Measurements from ENCODE around the gene MANF. TPM values are rescaled to one million over a fixed set of nuclear protein-coding genes. Genes with fewer than 3 reads are reported as not detected.

MANF gene
- total RNA-seq, 1 experiment from 2014 or later, result 106 TPM

DNA sequence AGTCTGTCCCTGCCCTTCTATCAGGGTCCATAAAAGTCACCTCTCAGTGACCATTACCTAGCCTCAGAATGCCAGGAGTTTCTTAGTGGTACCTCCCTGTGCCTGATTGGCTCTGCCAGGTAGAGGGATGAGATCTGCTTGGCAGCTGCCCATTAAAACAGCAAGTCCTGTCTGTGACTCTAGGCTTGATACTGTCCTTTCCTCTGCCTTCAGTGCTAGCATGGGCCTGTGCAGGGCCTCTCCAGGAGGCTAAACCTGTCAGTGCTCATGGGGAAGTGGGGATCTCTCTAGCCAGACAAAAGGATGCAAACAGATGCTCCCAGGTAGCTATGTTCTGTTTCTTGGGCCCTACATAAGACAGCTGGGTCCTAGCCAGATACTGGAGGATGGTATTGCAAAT is 10.0 kb upstream of the MANF start:
- Histone ChIP-seq H3K27me3 (replicated peaks; ENCODE audit: insufficient read depth, low read depth, low read length, poor library complexity) (no peaks in the 10 kb centered on the region), H3K4me1 (ENCODE audit: insufficient read depth, low read length, poor library complexity, severe bottlenecking) (no peaks in the 10 kb centered on the region), H3K9me3 (ENCODE audit: low read depth, low read length, poor library complexity, severe bottlenecking) (no peaks in the 10 kb centered on the region), H3K36me3 (ENCODE audit: insufficient read depth, low read length, poor library complexity, severe bottlenecking) (no peaks in the 10 kb centered on the region), H3K27ac (ENCODE audit: low read depth, low read length, poor library complexity, severe bottlenecking) (no peak overlapping the region), H3K4me3 (ENCODE audit: low read depth, low read length, poor library complexity, severe bottlenecking) (no peak overlapping the region)
- intact Hi-C loops (cut with micrococcal nuclease; ENCODE audit: unreplicated experiment), result no loop called here
- no peak for TF ChIP-seq EZH2 (IDR thresholded peaks at IDR 0.05; ENCODE audit: borderline replicate concordance, low read depth, low read length, poor library complexity, severe bottlenecking)
- TF ChIP-seq, protein P1, sequence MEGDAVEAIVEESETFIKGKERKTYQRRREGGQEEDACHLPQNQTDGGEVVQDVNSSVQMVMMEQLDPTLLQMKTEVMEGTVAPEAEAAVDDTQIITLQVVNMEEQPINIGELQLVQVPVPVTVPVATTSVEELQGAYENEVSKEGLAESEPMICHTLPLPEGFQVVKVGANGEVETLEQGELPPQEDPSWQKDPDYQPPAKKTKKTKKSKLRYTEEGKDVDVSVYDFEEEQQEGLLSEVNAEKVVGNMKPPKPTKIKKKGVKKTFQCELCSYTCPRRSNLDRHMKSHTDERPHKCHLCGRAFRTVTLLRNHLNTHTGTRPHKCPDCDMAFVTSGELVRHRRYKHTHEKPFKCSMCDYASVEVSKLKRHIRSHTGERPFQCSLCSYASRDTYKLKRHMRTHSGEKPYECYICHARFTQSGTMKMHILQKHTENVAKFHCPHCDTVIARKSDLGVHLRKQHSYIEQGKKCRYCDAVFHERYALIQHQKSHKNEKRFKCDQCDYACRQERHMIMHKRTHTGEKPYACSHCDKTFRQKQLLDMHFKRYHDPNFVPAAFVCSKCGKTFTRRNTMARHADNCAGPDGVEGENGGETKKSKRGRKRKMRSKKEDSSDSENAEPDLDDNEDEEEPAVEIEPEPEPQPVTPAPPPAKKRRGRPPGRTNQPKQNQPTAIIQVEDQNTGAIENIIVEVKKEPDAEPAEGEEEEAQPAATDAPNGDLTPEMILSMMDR (conservative IDR thresholded peaks at IDR 0.05; ENCODE audit: low read depth, low read length), result no peak
- no peak for DNase-seq (ENCODE audit: low spot score)
- CTCF ChIA-PET, result interaction anchor here (1.5 kb wide), 1 partner anchor 275 kb away, joined by 3 read pairs; no protein-coding TSS in a partner anchor
- POLR2A ChIA-PET (ENCODE audit: low non-redundant PET), result no interaction called here
- no TSS peak for BruUV-seq (replicated peaks)

DNA sequence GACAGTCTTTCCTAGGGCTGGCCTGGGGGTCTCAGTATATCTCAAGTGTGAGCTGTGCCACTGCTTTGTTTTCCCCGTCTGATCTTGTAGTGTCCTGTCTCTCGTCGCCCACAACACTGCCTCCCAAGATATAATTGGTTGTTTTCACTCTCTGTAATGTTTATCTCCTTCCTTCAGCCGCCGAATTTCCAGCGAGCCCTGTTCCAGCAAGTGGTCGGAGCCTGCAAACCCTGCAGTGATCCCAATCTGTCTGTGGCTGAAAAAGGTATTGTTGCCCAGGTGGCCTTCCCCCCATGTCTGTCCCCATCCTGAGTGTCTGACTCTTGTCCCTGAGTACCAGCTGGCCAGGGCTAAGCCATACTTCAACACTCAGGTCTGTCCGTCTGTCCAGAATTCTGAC is 9.5 kb upstream of the MANF start:
- TF ChIP-seq EZH2 (IDR thresholded peaks at IDR 0.05; ENCODE audit: borderline replicate concordance, low read depth, low read length, poor library complexity, severe bottlenecking), result no peak
- TF ChIP-seq, protein P1 (conservative IDR thresholded peaks at IDR 0.05; ENCODE audit: low read depth, low read length), result no peak
- intact Hi-C loops (cut with micrococcal nuclease; ENCODE audit: unreplicated experiment), result no loop called here
- H3K4me3 ChIP-seq (ENCODE audit: low read depth, low read length, poor library complexity, severe bottlenecking), result no peak overlapping the region

DNA sequence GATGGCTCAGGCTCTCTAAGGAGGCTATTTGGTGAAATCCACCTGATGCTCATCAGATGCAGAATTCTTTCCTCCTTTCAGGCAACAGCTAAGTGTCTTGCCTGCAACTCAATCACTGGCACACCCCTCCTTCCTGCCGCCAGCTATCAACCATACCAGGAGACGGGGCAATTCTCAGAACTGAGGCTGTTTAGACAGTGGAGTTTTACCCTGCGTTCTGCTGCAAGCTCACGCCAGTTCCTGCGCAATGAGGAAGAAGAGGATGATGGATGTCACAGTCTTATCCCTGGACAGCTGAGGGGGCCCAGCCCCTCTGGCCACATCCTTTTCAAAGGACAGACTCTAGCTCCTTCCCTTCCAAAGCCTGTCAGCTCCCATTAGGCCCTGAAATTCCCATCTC is 7.0 kb upstream of the MANF start:
- no peaks in the 10 kb centered on the region for H3K27me3 ChIP-seq (replicated peaks; ENCODE audit: insufficient read depth, low read depth, low read length, poor library complexity)
- ChIA-PET POLR2A (ENCODE audit: low non-redundant PET) (no interaction called here), CTCF (no interaction called here)
- H3K27ac ChIP-seq (ENCODE audit: low read depth, low read length, poor library complexity, severe bottlenecking), result no peak overlapping the region
- no peaks in the 10 kb centered on the region for H3K4me1 ChIP-seq (ENCODE audit: insufficient read depth, low read length, poor library complexity, severe bottlenecking)
- no peak for TF ChIP-seq EZH2 (IDR thresholded peaks at IDR 0.05; ENCODE audit: borderline replicate concordance, low read depth, low read length, poor library complexity, severe bottlenecking)
- TF ChIP-seq, protein P1 (conservative IDR thresholded peaks at IDR 0.05; ENCODE audit: low read depth, low read length), result no peak
- H3K4me3 ChIP-seq (ENCODE audit: low read depth, low read length, poor library complexity, severe bottlenecking), result no peak overlapping the region
- intact Hi-C loops (cut with micrococcal nuclease; ENCODE audit: unreplicated experiment), result no loop called here
- no peaks in the 10 kb centered on the region for H3K9me3 ChIP-seq (ENCODE audit: low read depth, low read length, poor library complexity, severe bottlenecking)
- BruUV-seq (replicated peaks), result no TSS peak
- DNase-seq (ENCODE audit: low spot score), result no peak
- H3K36me3 ChIP-seq (ENCODE audit: insufficient read depth, low read length, poor library complexity, severe bottlenecking), result no peaks in the 10 kb centered on the region

More for the DNA sequence above, 9.5 kb upstream of the MANF start:
- no peaks in the 10 kb centered on the region for H3K27me3 ChIP-seq (replicated peaks; ENCODE audit: insufficient read depth, low read depth, low read length, poor library complexity)
- DNase-seq (ENCODE audit: low spot score), result no peak
- no TSS peak for BruUV-seq (replicated peaks)
- no peaks in the 10 kb centered on the region for H3K4me1 ChIP-seq (ENCODE audit: insufficient read depth, low read length, poor library complexity, severe bottlenecking)
- CTCF ChIA-PET, result no interaction called here
- no peak overlapping the region for H3K27ac ChIP-seq (ENCODE audit: low read depth, low read length, poor library complexity, severe bottlenecking)
- H3K9me3 ChIP-seq (ENCODE audit: low read depth, low read length, poor library complexity, severe bottlenecking), result no peaks in the 10 kb centered on the region
- H3K36me3 ChIP-seq (ENCODE audit: insufficient read depth, low read length, poor library complexity, severe bottlenecking), result no peaks in the 10 kb centered on the region
- POLR2A ChIA-PET (ENCODE audit: low non-redundant PET), result no interaction called here

Measured in A673 (cell line).